B cell (primary cell): ENCODE results near the gene NBEA. TPM values are rescaled to one million over a fixed set of nuclear protein-coding genes. Genes with fewer than 3 reads are reported as not detected.
"Not testable (repeated sequence)": the region's sequence is repeated elsewhere in the genome, so short reads cannot be mapped to it uniquely, and the experiment has no call there.

Source experiments
- ATAC-seq: fragments of 200-7000 bp; cut with Tn5 transposase; one replicate; pipeline ENCODE4 v1.10.0; 2021; ENCODE audit warnings: low read depth, mild to moderate bottlenecking, moderate number of reproducible peaks, moderate library complexity
- CTCF ChIA-PET: fragments of 350-600 bp; sonication (Branson Sonifier 250); formaldehyde crosslinking; loops from one replicate; lab custom pipeline; 2021; ENCODE audit warnings: antibody characterized with exemption, inconsistent platforms; lab: Charles Lee
- POLR2A ChIA-PET: fragments of 350-600 bp; sonication (Branson Sonifier 250); formaldehyde crosslinking; loops from one replicate; lab custom pipeline; 2021; ENCODE audit warnings: antibody characterized with exemption; lab: Charles Lee
- DNase-seq: peaks from one replicate; pipeline ENCODE4 v3.0.0; 2013
- H2AFZ ChIP-seq: 2 replicates; pipeline ENCODE4 v1.6.1; 2012; ENCODE audit warnings: mild to moderate bottlenecking, low read depth, low read length; ENCODE audit not compliant: insufficient read depth, poor library complexity, severe bottlenecking
- H3K27ac ChIP-seq, 2 donors: 1 replicate in 1 of 2; 2 replicates in 1 of 2; pipeline ENCODE4 v1.5.1; 2012 to 2013; ENCODE audit warnings: low read length in 2 of 2, mild to moderate bottlenecking in 2 of 2, moderate library complexity in 1 of 2
- H3K27me3 ChIP-seq, 4 experiments: fragments of 200-600 bp in 1 of 4; sonication (generic) in 1 of 4; replicated peaks in 1 of 4; 1 replicate in 2 of 4; 2 replicates in 2 of 4; pipeline versions ENCODE4 v1.6.1 to v1.7.0; 2013 to 2016; ENCODE audit warnings: low read length in 3 of 4, mild to moderate bottlenecking in 2 of 4, mixed read lengths in 1 of 4, moderate library complexity in 1 of 4; ENCODE audit not compliant: insufficient read depth in 4 of 4, control insufficient read depth in 3 of 4; ENCODE audit errors: control extremely low read depth in 1 of 4
- H3K36me3 ChIP-seq, 2 experiments: replicated peaks in 1 of 2; 1 replicate in 1 of 2; 2 replicates in 1 of 2; pipeline versions ENCODE4 v1.6.1 to v1.7.1; 2013; ENCODE audit warnings: low read length in 1 of 2; ENCODE audit not compliant: insufficient read depth in 2 of 2, control insufficient read depth in 1 of 2; ENCODE audit errors: control extremely low read depth in 1 of 2, extremely low read depth in 1 of 2
- H3K4me1 ChIP-seq, 2 donors: fragments of 200-600 bp in 1 of 2; sonication (generic) in 1 of 2; 1 replicate in 1 of 2; 2 replicates in 1 of 2; pipeline versions ENCODE4 v1.5.1 to v1.6.1; 2013 to 2017; ENCODE audit warnings: low read length in 2 of 2; ENCODE audit not compliant: control insufficient read depth in 2 of 2, insufficient read depth in 2 of 2
- H3K4me2 ChIP-seq: replicated peaks from 2 replicates; pipeline ENCODE3; 2012; ENCODE audit warnings: mild to moderate bottlenecking, low read depth, low read length; ENCODE audit not compliant: poor library complexity, severe bottlenecking
- H3K4me3 ChIP-seq, 5 experiments: fragments of 200-600 bp in 1 of 5; sonication (generic) in 1 of 5; 1 replicate in 3 of 5; 2 replicates in 2 of 5; pipeline versions ENCODE4 v1.5.1 to v1.7.0; 2011 to 2016; ENCODE audit warnings: low read length in 4 of 5, mild to moderate bottlenecking in 4 of 5, low read depth in 2 of 5, control low read depth in 1 of 5, moderate library complexity in 1 of 5; ENCODE audit not compliant: insufficient read depth in 1 of 5; ENCODE audit errors: control extremely low read depth in 1 of 5, extremely low read depth in 1 of 5
- H3K79me2 ChIP-seq: fragments of 200-600 bp; sonication (generic); one replicate; pipeline ENCODE4 v1.6.0; 2016; ENCODE audit warnings: low read length; ENCODE audit not compliant: control insufficient read depth, insufficient read depth
- H3K9ac ChIP-seq: fragments of 200-600 bp; sonication (generic); 2 replicates; pipeline ENCODE4 v1.6.1; 2017; ENCODE audit warnings: mild to moderate bottlenecking, low read length, moderate library complexity
- H3K9me3 ChIP-seq, 3 donors: one replicate each; pipeline versions ENCODE4 v1.6.1 to v1.7.1; 2013; ENCODE audit warnings: low read length in 2 of 3; ENCODE audit not compliant: control insufficient read depth in 2 of 3, insufficient read depth in 1 of 3; ENCODE audit errors: control extremely low read depth in 1 of 3
- H4K20me1 ChIP-seq: 2 replicates; pipeline ENCODE4 v1.6.0; 2012; ENCODE audit warnings: mild to moderate bottlenecking, low read length; ENCODE audit not compliant: insufficient read depth, control insufficient read depth, poor library complexity, severe bottlenecking
- H3K27ac Mint-ChIP-seq: one replicate; pipeline ENCODE4 v1.8.0; 2021; ENCODE audit warnings: mixed read lengths
- H3K27me3 Mint-ChIP-seq: one replicate; pipeline ENCODE4 v1.8.0; 2021; ENCODE audit warnings: mixed read lengths
- H3K4me1 Mint-ChIP-seq: one replicate; pipeline ENCODE4 v1.8.0; 2021; ENCODE audit warnings: mixed read lengths
- H3K4me3 Mint-ChIP-seq: one replicate; pipeline ENCODE4 v1.8.0; 2021; ENCODE audit warnings: mixed read lengths
- H3K9me3 Mint-ChIP-seq: one replicate; pipeline ENCODE4 v1.8.0; 2022; ENCODE audit warnings: mixed read lengths; ENCODE audit not compliant: insufficient read depth
- EZH2 ChIP-seq: IDR thresholded peaks from 2 replicates; pipeline ENCODE4 v1.6.1; 2012; ENCODE audit warnings: borderline replicate concordance, low read depth, mild to moderate bottlenecking, moderate library complexity, low read length; ENCODE audit not compliant: insufficient read depth, poor library complexity, severe bottlenecking
- WGBS: methylation state at CpG from one replicate; pipeline ENCODE4 v1.1.5; 2013; ENCODE audit warnings: missing lambda C conversion rate; ENCODE audit not compliant: insufficient coverage; 5-methylcytosine and 5-hydroxymethylcytosine counted together
- intact Hi-C: fragments of 100-400 bp; cut with micrococcal nuclease; formaldehyde crosslinking; loops from one replicate; pipeline ENCODE4 v1.10.0; 2022
- polyA plus RNA-seq: library from polyadenylated mRNA; depleted of rRNA; stranded (reverse); fragments of >200 nt; gene quantifications from 2 replicates; pipeline ENCODE4 v1.2.3, GENCODE V29; 2012
- total RNA-seq, 2 donors: library from RNA; stranded (reverse); fragments of 120-200 nt in 1 of 2; gene quantifications; 1 replicate in 1 of 2; 2 replicates in 1 of 2; pipeline versions ENCODE4 v1.2.3 to v1.2.4, GENCODE V29; 2013 to 2022
- TF ChIP-seq, protein P1 (sequence below): fragments of 200-600 bp; IDR thresholded peaks from one replicate; pipeline ENCODE4 v1.8.0; 2022; ENCODE audit warnings: antibody characterized with exemption, mild to moderate bottlenecking

Gene NBEA
- total and polyA plus RNA-seq, 2 donors (not counting 1 experiment from before 2014, with no cell fraction given), result 1.5 to 10.7 TPM

DNA sequence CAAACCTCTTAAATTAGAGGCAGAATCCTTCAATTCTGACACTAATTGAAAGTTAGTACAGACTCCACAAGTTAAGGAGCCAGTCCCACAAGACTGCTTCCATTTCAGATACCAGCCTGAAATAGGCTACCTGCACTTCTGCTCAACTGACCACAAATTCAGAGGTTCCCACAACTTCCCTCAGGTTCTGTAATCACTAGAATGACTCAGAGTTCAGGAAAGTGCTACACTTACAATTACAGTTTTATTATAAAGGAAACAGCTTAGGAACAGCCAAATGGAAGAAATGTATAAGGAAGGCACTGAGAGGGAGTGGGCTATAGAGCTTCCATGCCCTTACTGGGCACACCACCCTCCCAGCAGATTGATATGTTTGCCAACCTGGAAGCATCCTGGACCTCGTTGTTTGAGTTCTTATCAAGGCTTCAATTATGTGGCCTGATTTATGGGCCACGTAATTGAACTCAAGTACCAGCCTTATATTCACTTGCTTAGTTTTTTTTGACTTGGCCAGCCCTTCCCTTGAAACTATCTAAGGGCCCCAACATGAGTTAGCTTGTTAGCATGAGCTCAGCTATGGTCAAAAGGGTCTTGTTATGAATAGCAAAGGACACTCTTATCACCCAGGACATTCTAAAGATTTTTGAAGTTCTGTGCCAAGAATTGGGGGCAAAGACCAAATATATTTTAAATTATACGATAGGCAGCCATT lies 25.9 kb downstream of the NBEA start:
- Histone ChIP-seq H3K4me3 (no peak overlapping the region), H3K4me2 (no peak overlapping the region), H3K4me1 (no peaks in the 10 kb centered on the region), H3K36me3 (no peaks in the 10 kb centered on the region), H3K27me3 (no peaks in the 10 kb centered on the region), H3K9me3 (peaks cover 1 to 5% (median 2%) of the 10 kb centered on the region in 3 donors), H3K9ac (no peak overlapping the region), H4K20me1 (no peaks in the 10 kb centered on the region), H2AFZ (no peak overlapping the region), H3K79me2 (no peaks in the 10 kb centered on the region), H3K27ac (no peak overlapping the region)
- CTCF ChIA-PET, result no interaction called here
- H3K9me3 Mint-ChIP-seq, result peaks cover 9% of the 10 kb centered on the region
- intact Hi-C loops, result no loop called here
- no peak for DNase-seq
- WGBS, result 69% methylated on average over 2 of the region's 3 CpGs
- POLR2A ChIA-PET, result no interaction called here
- no peaks in the 10 kb centered on the region for H3K27me3 Mint-ChIP-seq
- H3K27ac Mint-ChIP-seq, result no peak overlapping the region
- ATAC-seq, result no peak
- no peaks in the 10 kb centered on the region for H3K4me1 Mint-ChIP-seq
- TF ChIP-seq, protein P1, sequence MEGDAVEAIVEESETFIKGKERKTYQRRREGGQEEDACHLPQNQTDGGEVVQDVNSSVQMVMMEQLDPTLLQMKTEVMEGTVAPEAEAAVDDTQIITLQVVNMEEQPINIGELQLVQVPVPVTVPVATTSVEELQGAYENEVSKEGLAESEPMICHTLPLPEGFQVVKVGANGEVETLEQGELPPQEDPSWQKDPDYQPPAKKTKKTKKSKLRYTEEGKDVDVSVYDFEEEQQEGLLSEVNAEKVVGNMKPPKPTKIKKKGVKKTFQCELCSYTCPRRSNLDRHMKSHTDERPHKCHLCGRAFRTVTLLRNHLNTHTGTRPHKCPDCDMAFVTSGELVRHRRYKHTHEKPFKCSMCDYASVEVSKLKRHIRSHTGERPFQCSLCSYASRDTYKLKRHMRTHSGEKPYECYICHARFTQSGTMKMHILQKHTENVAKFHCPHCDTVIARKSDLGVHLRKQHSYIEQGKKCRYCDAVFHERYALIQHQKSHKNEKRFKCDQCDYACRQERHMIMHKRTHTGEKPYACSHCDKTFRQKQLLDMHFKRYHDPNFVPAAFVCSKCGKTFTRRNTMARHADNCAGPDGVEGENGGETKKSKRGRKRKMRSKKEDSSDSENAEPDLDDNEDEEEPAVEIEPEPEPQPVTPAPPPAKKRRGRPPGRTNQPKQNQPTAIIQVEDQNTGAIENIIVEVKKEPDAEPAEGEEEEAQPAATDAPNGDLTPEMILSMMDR, result no peak
- no peak for TF ChIP-seq EZH2
- no peak overlapping the region for H3K4me3 Mint-ChIP-seq

DNA sequence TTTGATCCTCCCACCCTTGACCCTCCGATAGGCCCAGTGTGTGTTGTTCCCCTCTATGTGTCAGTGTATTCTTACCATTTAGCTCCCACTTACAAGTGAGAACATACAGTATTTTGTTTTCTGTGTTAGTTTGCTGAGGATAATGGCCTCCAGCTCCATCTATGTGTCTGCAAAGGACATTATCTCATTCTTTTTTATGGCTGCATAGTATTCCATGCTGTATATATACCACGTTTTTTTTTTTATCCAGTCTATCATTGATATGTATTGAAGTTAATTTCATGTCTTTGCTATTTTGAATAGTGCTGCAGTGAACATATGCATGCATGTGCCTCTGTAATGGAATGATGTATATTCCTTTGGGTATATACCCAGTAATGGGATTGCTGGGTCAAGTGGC lies 27.5 kb downstream of the NBEA start:
- not testable (repeated sequence) for ATAC-seq

More for the DNA sequence above, 27.5 kb downstream of the NBEA start:
- H3K36me3 ChIP-seq, H3K9ac ChIP-seq, H3K4me1 Mint-ChIP-seq, H3K4me2 ChIP-seq, H3K4me3 ChIP-seq, POLR2A ChIA-PET, H2AFZ ChIP-seq, H3K79me2 ChIP-seq, H3K4me1 ChIP-seq, H3K27ac Mint-ChIP-seq, intact Hi-C loops, H3K27ac ChIP-seq, H3K4me3 Mint-ChIP-seq, DNase-seq, H3K9me3 Mint-ChIP-seq, H3K27me3 ChIP-seq, H3K27me3 Mint-ChIP-seq, CTCF ChIA-PET, H4K20me1 ChIP-seq: not testable (repeated sequence)
- no CpG with 5 or more reads among the region's 2 CpGs for WGBS
- peaks cover 1 to 13% (median 2%) of the 10 kb centered on the region in 3 donors for H3K9me3 ChIP-seq
